ENCODE results near the gene SAE1. TPM values are rescaled to one million over a fixed set of nuclear protein-coding genes. Genes with fewer than 3 reads are reported as not detected.

The SAE1 gene
- total and polyA plus RNA-seq, 10 of the 15 experiments (the other 5 are each of a cell fraction or from before 2014, with no cell fraction given) = 62.0 to 246 (median 148) TPM

- H3K4me3 ChIP-seq = no peak overlapping the region
- SMC1A ChIA-PET (ENCODE audit: uncharacterized antibody, unreplicated experiment) = interaction anchor here (1.5 kb wide), 1 partner anchor 20 kb away, joined by 3 read pairs; no protein-coding TSS in a partner anchor
- DNase-seq (ENCODE audit: low read depth, low spot score) (no peak), FAIRE-seq (no peak), ATAC-seq (no peak)
- WGBS (ENCODE audit: insufficient coverage, insufficient replicate concordance, low lambda C conversion rate, missing lambda C conversion rate) = 96% methylated on average over 5 of the region's 5 CpGs
- no peaks in the 10 kb centered on the region for H3K79me2 ChIP-seq (ENCODE audit: control insufficient read depth, insufficient read depth, low read length)
- no TSS peak for BruUV-seq (replicated peaks)
- RAD21 ChIA-PET (ENCODE audit: unreplicated experiment) = interaction anchor here (4.9 kb wide), 1 partner anchor 44 kb away, joined by 39 read pairs; no protein-coding TSS in a partner anchor
- no peak overlapping the region for H3K4me2 ChIP-seq (ENCODE audit: control insufficient read depth, insufficient read depth)
- no peaks in the 10 kb centered on the region for H4K20me1 ChIP-seq (ENCODE audit: control insufficient read depth, insufficient read depth)
- peaks cover 41 to 48% of the 10 kb centered on the region in 2 experiments for H3K36me3 ChIP-seq (ENCODE audit: control insufficient read depth in 2 of 2, insufficient read depth in 2 of 2, low read length in 1 of 2)
- H3K27me3 ChIP-seq (replicated peaks in 1 of 2; ENCODE audit: control insufficient read depth in 2 of 2, insufficient read depth in 2 of 2, low read length in 1 of 2) = no peaks in the 10 kb centered on the region
- POLR2A ChIA-PET = no interaction called here
- TF ChIP-seq STAT1 (conservative IDR thresholded peaks at IDR 0.05) (no peak), CHD2 (IDR thresholded peaks at IDR 0.05; ENCODE audit: borderline replicate concordance, low read depth, low read length) (no peak), E2F8 (IDR thresholded peaks at IDR 0.05; ENCODE audit: low read depth, partially characterized antibody) (no peak), SIX5 (IDR thresholded peaks at IDR 0.05; ENCODE audit: low read depth, low read length, severe bottlenecking) (no peak), BCLAF1 (IDR thresholded peaks at IDR 0.05) (no peak)
- H3K4me1 ChIP-seq (ENCODE audit: control insufficient read depth, insufficient read depth, low read length) = no peaks in the 10 kb centered on the region
- intact Hi-C loops (cut with micrococcal nuclease; ENCODE audit: unreplicated experiment) = no loop called here
- in situ Hi-C loops (cut with MboI) = no loop called here
- H3K27ac ChIP-seq (ENCODE audit: control insufficient read depth, insufficient read depth) = no peak overlapping the region
- H3K9ac ChIP-seq (ENCODE audit: control insufficient read depth, insufficient read depth, low read length) = no peak overlapping the region
- no peaks in the 10 kb centered on the region for H3K9me3 ChIP-seq (replicated peaks; ENCODE audit: control insufficient read depth, insufficient read depth, low read length)
- CTCF ChIA-PET = interaction anchor here (0.6 to 6.0 kb wide), 5 partner anchors 10 to 132 kb away, joined by 3 to 77 read pairs (median 6); no protein-coding TSS in a partner anchor
- H2AFZ ChIP-seq (ENCODE audit: control insufficient read depth, low read depth, low read length) = no peak overlapping the region
Observed at GRCh38 chr19:47082493-47082892, 48.1 kb upstream of the SAE1 start.

Data from GM12878 (cell line).